HepG2 (cell line): Measurements from ENCODE around the gene UBAP2. TPM values are rescaled to one million over a fixed set of nuclear protein-coding genes. Genes with fewer than 3 reads are reported as not detected.
A peak's percentile ranks its signal among the peaks of the same experiment; 100 is the strongest.

Source experiments
- HMG20B ChIP-seq: conservative IDR thresholded peaks from 2 replicates; pipeline ENCODE4 v1.6.1; 2016; ENCODE audit warnings: missing genetic modification reagents, missing compliant biosample characterization
- KAT7 ChIP-seq: IDR thresholded peaks from 2 replicates; pipeline ENCODE4 v1.6.1; 2018; ENCODE audit warnings: borderline replicate concordance, missing compliant biosample characterization
- POLR2AphosphoS2 ChIP-seq: IDR thresholded peaks from 2 replicates; pipeline ENCODE4 v1.6.1; 2011; ENCODE audit warnings: low read depth, low read length, improper control_type of control experiment
- SMARCC2 ChIP-seq: fragments of 450-650 bp; IDR thresholded peaks from 2 replicates; pipeline ENCODE4 v1.6.1; 2017; ENCODE audit warnings: antibody characterized with exemption, mild to moderate bottlenecking
- SOX13 ChIP-seq, 3 experiments: fragments of 450-650 bp in 1 of 3; sonication (generic) in 1 of 3; formaldehyde crosslinking in 1 of 3; IDR thresholded peaks in 2 of 3; conservative IDR thresholded peaks in 1 of 3; 2 replicates each; pipeline versions ENCODE4 v1.5.0 to v1.6.1; 2016 to 2020; ENCODE audit warnings: antibody characterized with exemption in 1 of 3, mild to moderate bottlenecking in 1 of 3, missing compliant biosample characterization in 1 of 3, missing genetic modification reagents in 1 of 3, moderate library complexity in 1 of 3
- THAP8 ChIP-seq: sonication (generic); formaldehyde crosslinking; IDR thresholded peaks from 2 replicates; pipeline ENCODE4 v1.5.1; 2020; ENCODE audit warnings: missing genetic modification reagents, mild to moderate bottlenecking, borderline replicate concordance
- ZFP82 ChIP-seq: sonication (generic); formaldehyde crosslinking; IDR thresholded peaks from 2 replicates; pipeline ENCODE4 v1.5.1; 2020; ENCODE audit warnings: mild to moderate bottlenecking, missing genetic modification reagents, borderline replicate concordance
- ZNF318 ChIP-seq: sonication (generic); formaldehyde crosslinking; IDR thresholded peaks from 2 replicates; pipeline ENCODE4 v1.4.0; 2020; ENCODE audit warnings: mild to moderate bottlenecking, missing genetic modification reagents
- ZNF567 ChIP-seq: sonication (generic); formaldehyde crosslinking; IDR thresholded peaks from 2 replicates; pipeline ENCODE4 v1.8.1; 2023; ENCODE audit warnings: mild to moderate bottlenecking, missing genetic modification reagents, borderline replicate concordance
- ZNF652 ChIP-seq: IDR thresholded peaks from 2 replicates; pipeline ENCODE4 v1.6.1; 2016; ENCODE audit warnings: low read depth, borderline replicate concordance
- ZXDC ChIP-seq: sonication (generic); formaldehyde crosslinking; IDR thresholded peaks from 2 replicates; pipeline ENCODE4 v1.5.0; 2020; ENCODE audit warnings: mild to moderate bottlenecking, missing genetic modification reagents
- polyA plus RNA-seq, 8 experiments: library from polyadenylated mRNA; depleted of rRNA in 3 of 8; stranded (reverse) in 7 of 8; unstranded in 1 of 8; fragments of >200 nt; fragmentation: Illumina TruSeq in 4 of 8; extraction: Trizol in 4 of 8; gene quantifications; 2 replicates each; pipeline versions ENCODE4 v1.2.1 to v1.2.3, GENCODE V29; 2011 to 2016; ENCODE audit warnings: low read depth in 4 of 8, missing spikeins in 1 of 8, mixed read lengths in 1 of 8; ENCODE audit not compliant: insufficient read depth in 1 of 8
- total RNA-seq, 5 experiments: library from RNA; depleted of rRNA; stranded (reverse); fragments of >200 nt; fragmentation: Illumina TruSeq; extraction: Trizol; gene quantifications; 2 replicates each; pipeline ENCODE4 v1.2.3, GENCODE V29; 2016; ENCODE audit warnings: low read depth in 1 of 5
- TF ChIP-seq, protein P1 (sequence below), 2 experiments: IDR thresholded peaks; 2 replicates each; pipeline ENCODE4 v1.6.1; 2011 to 2012; ENCODE audit warnings: low read length in 2 of 2, borderline replicate concordance in 1 of 2, low read depth in 1 of 2, mild to moderate bottlenecking in 1 of 2, moderate library complexity in 1 of 2

Gene UBAP2
- total and polyA plus RNA-seq, 2 of the 13 experiments (the other 11 are each of a cell fraction or from before 2014, with no cell fraction given), result 19.0 to 22.0 TPM

GRCh38 chr9:34072868-34073590 is 24.3 kb upstream of the UBAP2 start (continued):
- TF ChIP-seq ZNF318 (CRISPR knock-in tag) (no peak), ZNF652 (CRISPR knock-in tag) (no peak), ZXDC (CRISPR knock-in tag) (no peak), ZFP82 (CRISPR knock-in tag) (no peak), SOX13 (IDR thresholded peaks at IDR 0.05) (peak; percentile 73), SOX13 (CRISPR knock-in tag; conservative IDR thresholded peaks at IDR 0.05 in 1 of 2, IDR thresholded peaks at IDR 0.05 in 1 of 2) (peak in 1 of 2 experiments; percentile 80; a peak in 2 of 4 replicates), THAP8 (CRISPR knock-in tag) (no peak), KAT7 (CRISPR knock-in tag) (peak; percentile 21; the same call in 1 of the 2 replicates), HMG20B (CRISPR knock-in tag) (no peak), POLR2AphosphoS2 (no peak), ZNF567 (CRISPR knock-in tag) (no peak), SMARCC2 (no peak)
- TF ChIP-seq, protein P1, sequence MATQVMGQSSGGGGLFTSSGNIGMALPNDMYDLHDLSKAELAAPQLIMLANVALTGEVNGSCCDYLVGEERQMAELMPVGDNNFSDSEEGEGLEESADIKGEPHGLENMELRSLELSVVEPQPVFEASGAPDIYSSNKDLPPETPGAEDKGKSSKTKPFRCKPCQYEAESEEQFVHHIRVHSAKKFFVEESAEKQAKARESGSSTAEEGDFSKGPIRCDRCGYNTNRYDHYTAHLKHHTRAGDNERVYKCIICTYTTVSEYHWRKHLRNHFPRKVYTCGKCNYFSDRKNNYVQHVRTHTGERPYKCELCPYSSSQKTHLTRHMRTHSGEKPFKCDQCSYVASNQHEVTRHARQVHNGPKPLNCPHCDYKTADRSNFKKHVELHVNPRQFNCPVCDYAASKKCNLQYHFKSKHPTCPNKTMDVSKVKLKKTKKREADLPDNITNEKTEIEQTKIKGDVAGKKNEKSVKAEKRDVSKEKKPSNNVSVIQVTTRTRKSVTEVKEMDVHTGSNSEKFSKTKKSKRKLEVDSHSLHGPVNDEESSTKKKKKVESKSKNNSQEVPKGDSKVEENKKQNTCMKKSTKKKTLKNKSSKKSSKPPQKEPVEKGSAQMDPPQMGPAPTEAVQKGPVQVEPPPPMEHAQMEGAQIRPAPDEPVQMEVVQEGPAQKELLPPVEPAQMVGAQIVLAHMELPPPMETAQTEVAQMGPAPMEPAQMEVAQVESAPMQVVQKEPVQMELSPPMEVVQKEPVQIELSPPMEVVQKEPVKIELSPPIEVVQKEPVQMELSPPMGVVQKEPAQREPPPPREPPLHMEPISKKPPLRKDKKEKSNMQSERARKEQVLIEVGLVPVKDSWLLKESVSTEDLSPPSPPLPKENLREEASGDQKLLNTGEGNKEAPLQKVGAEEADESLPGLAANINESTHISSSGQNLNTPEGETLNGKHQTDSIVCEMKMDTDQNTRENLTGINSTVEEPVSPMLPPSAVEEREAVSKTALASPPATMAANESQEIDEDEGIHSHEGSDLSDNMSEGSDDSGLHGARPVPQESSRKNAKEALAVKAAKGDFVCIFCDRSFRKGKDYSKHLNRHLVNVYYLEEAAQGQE (IDR thresholded peaks at IDR 0.05; ENCODE audit: borderline replicate concordance in 1 of 2, low read depth in 1 of 2, low read length in 2 of 2), result no peak
